GM12891 (cell line): ENCODE measurements around the gene ATXN1.

ENCODE experiments used
- POLR2A ChIP-seq: IDR thresholded peaks from 2 replicates; pipeline ENCODE4 v1.6.1; 2011; ENCODE audit warnings: low read depth, low read length, control low read depth
- POLR2AphosphoS5 ChIP-seq: IDR thresholded peaks from 2 replicates; pipeline ENCODE4 v1.6.1; 2011; ENCODE audit warnings: low read depth, low read length, control low read depth
- TAF1 ChIP-seq: IDR thresholded peaks from 2 replicates; pipeline ENCODE4 v1.6.1; 2011; ENCODE audit warnings: low read depth, low read length, control low read depth

DNA sequence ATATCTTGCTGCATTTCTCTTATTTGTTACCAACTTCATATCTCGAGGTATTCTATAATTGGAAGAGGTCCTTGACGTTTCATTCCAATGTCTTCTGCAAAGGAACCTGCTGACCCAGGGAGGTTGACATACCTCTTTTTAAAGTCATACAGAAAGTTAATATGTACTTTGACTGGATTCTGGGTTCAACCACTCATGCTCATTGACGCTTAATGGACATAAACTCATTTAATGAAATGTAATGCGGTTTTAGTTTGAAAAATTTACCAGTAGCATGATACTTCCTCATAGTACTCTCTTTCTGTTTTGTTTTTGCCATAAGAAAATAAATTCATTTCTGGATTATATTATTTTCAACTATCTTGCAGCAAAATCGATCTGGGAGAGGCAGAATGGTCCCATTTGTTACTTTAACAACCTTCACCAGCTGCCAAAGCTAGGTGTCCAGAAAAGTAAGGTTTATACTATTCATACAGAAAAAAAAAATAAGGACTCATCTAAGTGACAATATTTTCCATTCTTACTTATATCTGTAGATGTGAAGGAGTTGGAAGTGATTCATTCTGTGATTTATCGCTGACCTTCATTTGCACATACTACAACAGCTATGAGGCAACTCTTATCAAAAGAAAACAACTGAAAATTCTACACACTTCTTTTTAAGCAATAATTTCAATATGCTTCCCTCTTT, 101.6 kb downstream of the ATXN1 start:
- no peak for TF ChIP-seq POLR2AphosphoS5
- no peak for TF ChIP-seq POLR2A
- no peak for TF ChIP-seq TAF1
